Measurements from ENCODE around the gene RASAL2.
A peak's percentile ranks its signal among the peaks of the same experiment; 100 is the strongest.
"Not testable (repeated sequence)": the region's sequence is repeated elsewhere in the genome, so short reads cannot be mapped to it uniquely, and the experiment has no call there.

RASAL2 gene

GRCh38 chr1:178300352-178300699, 206.4 kb downstream of the RASAL2 start:
- DNase-seq: no peak

- DNase-seq: no peak
Observed at GRCh38 chr1:178301141-178301540, 207.2 kb downstream of the RASAL2 start.

- no peak for DNase-seq
Observed at GRCh38 chr1:178307264-178307663, 213.4 kb downstream of the RASAL2 start.

- DNase-seq: no peak
Observed at GRCh38 chr1:178308438-178308837, 214.5 kb downstream of the RASAL2 start.

- DNase-seq: peak; percentile 96
Observed at GRCh38 chr1:178310685-178311105, 216.8 kb downstream of the RASAL2 start.

- DNase-seq: no peak
Observed at GRCh38 chr1:178311164-178311563, 217.3 kb downstream of the RASAL2 start.

- DNase-seq: peak; percentile 52
Observed at GRCh38 chr1:178320280-178320982, 226.5 kb downstream of the RASAL2 start.

- no peak for DNase-seq
Observed at GRCh38 chr1:178323067-178323466, 229.2 kb downstream of the RASAL2 start.

- no peak for DNase-seq
Observed at GRCh38 chr1:178324003-178324402, 230.1 kb downstream of the RASAL2 start.

- no peak for DNase-seq
Observed at GRCh38 chr1:178328728-178329127, 234.8 kb downstream of the RASAL2 start.

GRCh38 chr1:178330153-178330552, 236.2 kb downstream of the RASAL2 start:
- no peak for DNase-seq

GRCh38 chr1:178330848-178331497, 237.1 kb downstream of the RASAL2 start:
- DNase-seq: no peak

- no peak for DNase-seq
Observed at GRCh38 chr1:178335426-178335825, 241.5 kb downstream of the RASAL2 start.

- no peak for DNase-seq
Observed at GRCh38 chr1:178337091-178337706, 243.3 kb downstream of the RASAL2 start.

GRCh38 chr1:178339834-178340233, 245.9 kb downstream of the RASAL2 start:
- DNase-seq: no peak

- no peak for DNase-seq
Observed at GRCh38 chr1:178341261-178341956, 247.5 kb downstream of the RASAL2 start.

- DNase-seq: no peak
Observed at GRCh38 chr1:178342745-178343144, 248.8 kb downstream of the RASAL2 start.

- no peak for DNase-seq
Observed at GRCh38 chr1:178344513-178345091, 250.7 kb downstream of the RASAL2 start.

GRCh38 chr1:178345238-178345637, 251.3 kb downstream of the RASAL2 start:
- DNase-seq: no peak

GRCh38 chr1:178345807-178346206, 251.9 kb downstream of the RASAL2 start:
- no peak for DNase-seq

- no peak for DNase-seq
Observed at GRCh38 chr1:178349801-178350200, 255.9 kb downstream of the RASAL2 start.

GRCh38 chr1:178351911-178352310, 258.0 kb downstream of the RASAL2 start:
- DNase-seq: not testable (repeated sequence)

- DNase-seq: no peak
Observed at GRCh38 chr1:178352790-178353416, 259.0 kb downstream of the RASAL2 start.

Data from NCI-H526 treated with DMSO at 0.1 percent for 48 hours (cell line).